Stimulated activated CD8-positive, alpha-beta memory T cell treated with anti-CD3 and anti-CD28 coated beads, Interleukin-12 subunit alpha, Interleukin-12 subunit beta, amount 100 ng/mL, for 4 hours (primary cell): ENCODE data around the gene GORASP2.

Experiments
- DNase-seq: peaks from one replicate; pipeline ENCODE4 v3.0.0-alpha.2; 2020; ENCODE audit warnings: low read depth

Gene GORASP2

GRCh38 chr2:170923799-170924198, 5.3 kb upstream of the GORASP2 start:
- no peak for DNase-seq

GRCh38 chr2:170924969-170925368, 4.1 kb upstream of the GORASP2 start:
- no peak for DNase-seq

DNA sequence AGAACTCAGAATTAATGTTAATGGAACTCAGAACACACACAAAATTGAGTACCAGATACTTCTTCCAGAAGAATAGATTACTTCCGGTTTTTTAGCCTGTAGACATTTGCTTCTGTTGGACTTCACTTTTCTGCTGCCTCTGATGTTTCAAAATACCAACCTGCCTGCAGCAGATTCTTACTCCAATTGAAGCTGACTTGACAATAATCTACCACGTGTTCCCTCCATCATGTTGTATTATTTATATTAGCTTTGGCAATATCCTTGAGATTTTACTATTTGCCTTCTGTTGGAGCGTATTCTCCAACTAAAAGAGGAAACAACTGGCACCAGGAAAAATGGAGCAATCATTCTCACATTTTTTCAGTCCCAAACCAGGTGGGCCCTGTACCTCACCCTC, 3.1 kb upstream of the GORASP2 start:
- DNase-seq, result no peak

- DNase-seq, result no peak
Observed at GRCh38 chr2:170926743-170927297, 2.2 kb upstream of the GORASP2 start.

GRCh38 chr2:170928036-170928823, 823 bp upstream of the GORASP2 start:
- no peak for DNase-seq

DNA sequence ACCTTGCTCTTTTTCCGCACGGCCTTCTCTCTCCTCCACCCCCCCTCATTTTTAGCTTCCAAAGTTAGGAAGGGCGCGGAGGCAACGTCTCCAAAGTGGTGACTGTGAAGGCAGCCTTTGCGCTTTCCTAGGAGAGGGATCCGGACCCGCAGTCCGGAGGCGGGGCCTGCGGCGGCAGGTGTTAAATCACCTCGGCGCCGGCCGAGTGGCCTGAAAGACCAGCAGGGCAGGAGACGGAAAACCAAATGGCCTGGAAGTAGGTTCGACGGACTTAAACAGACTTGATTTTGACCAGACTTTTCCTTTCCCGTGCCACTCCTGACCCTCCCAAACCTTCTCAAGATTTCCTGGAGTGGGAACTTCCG, 615 bp downstream of the GORASP2 start:
- no peak for DNase-seq

- DNase-seq, result peak; percentile 10
Observed at GRCh38 chr2:170930131-170930990, 1.3 kb downstream of the GORASP2 start.

- DNase-seq, result no peak
Observed at GRCh38 chr2:170930991-170931266, 1.9 kb downstream of the GORASP2 start.

GRCh38 chr2:170932166-170932565, 3.1 kb downstream of the GORASP2 start:
- no peak for DNase-seq

DNA sequence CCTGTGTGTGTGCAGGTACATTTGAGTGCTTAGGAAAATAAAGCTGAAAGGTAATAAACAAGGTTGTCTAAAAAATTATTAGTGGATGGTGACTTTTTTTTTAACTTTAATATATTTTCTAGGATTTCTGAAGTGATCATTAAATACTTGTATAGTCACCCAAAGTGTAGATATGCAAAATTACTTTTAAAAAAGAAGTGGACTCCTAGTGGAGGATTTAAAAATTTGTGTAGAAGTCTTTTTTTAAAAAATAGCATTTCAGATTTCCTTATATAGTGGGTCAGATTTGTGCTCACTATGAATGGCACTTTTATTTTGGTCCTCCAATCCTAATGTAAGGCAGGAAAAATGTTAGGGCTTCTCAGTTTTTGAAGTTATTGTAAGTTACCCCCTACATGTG, 3.9 kb downstream of the GORASP2 start:
- DNase-seq, result no peak

DNA sequence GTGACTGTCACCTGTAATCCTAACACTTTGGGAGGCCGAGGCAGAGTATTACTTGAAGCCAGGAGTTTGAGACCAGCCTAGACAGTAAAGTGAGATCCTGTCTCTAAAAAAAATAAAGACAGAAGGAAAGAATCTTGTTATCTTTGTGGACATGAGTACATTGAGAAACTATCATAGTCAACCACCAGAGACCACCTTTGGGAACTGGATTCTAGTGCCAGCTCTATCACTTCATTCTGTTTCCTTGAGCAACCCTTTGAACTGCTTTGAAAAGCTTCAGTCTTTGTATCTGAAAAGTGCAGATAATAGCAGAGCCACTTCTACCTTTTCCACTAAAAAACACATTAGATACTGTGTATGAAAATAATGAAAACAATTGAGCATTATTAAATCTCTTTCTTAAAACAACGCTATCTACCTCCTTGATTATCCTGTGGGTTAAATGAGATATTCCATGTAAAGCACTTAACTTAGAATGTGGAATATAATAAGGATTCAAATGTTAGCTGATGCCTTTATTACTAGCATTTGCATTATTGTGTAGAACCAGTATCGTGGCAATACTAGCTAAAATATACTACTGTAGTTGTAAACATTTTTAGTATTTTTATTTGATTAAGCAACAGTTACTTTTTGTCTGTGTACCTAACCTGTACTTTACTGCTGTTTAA, 8.8 kb downstream of the GORASP2 start:
- DNase-seq, result no peak

DNA sequence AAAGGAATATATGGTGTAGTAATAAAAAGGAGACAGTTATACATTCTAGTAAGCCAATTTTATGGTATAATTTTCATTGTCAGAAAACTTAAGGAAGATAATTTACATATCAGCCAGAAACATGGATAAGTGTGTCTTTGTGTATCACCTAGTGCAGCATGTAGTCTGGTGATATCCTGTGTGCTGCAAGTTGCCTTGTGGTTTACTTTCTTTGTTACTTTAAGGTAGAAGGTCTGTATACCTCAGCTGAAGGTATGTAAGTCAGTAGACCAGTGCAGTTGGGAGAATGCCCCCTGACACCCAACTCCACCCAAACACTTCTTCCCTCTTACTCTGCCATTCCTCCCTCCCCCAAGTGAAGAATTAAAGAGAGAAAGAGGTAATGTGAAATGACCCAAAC, 11.0 kb downstream of the GORASP2 start:
- no peak for DNase-seq

- DNase-seq, result no peak
Observed at GRCh38 chr2:170942615-170943014, 13.6 kb downstream of the GORASP2 start.

DNA sequence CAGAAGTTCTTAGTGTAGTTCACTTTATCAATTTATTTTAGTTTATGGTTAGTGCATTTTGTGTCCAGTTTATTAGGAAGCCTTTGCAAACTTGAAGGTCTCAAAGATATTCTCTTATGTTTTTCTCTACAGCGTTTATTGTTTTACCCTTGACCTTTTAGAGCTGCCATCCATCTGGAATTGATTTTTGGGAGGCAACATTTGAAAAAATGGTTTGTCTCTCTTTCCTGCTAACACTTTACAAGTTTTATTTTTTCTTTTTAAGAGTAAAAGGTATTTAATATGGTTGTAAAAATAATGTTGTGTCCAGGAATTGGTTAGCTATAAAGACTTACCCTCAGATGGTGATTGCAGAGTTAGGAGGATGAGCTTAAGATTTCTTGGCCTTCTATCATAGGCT, 14.0 kb downstream of the GORASP2 start:
- no peak for DNase-seq

DNA sequence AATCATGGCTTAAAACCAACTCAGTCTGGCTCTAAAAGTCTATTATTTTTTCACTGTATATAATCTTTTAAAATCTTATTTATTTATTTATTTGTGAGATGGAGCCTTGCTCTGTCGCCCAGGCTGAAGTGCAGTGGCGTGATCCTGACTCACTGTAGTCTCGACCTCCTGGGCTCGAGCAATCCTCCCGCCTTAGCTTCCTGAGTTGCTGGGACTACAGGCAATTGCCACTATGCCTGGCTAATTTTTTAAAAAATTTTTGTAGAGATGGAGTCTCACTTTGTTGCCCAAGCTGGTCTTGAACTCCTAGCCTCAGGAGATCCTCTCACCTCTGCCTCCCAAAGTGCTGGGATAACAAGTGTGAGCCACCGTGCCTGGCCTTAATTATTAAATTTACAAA, 14.5 kb downstream of the GORASP2 start:
- no peak for DNase-seq

DNA sequence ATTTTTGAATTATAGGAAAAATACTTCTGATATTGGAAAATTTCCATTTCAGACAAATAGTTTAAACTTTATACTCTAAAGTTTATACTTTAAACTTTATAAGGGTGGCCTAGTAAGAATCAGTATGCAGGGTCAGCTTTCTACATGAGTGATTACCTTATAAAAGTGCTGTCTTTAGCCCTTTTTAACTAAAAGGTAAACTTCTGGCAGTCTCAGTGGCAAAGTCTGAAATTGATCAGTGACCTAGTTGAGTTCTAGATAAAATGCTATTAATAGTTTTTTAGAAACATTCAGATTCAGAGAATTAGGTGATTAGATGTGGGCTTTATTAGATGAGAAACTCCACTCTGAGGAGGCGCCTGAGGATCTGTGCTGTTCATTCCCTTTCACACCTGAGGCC, 15.5 kb downstream of the GORASP2 start:
- no peak for DNase-seq

GRCh38 chr2:170949415-170949814, 20.4 kb downstream of the GORASP2 start:
- no peak for DNase-seq

GRCh38 chr2:170950221-170950761, 21.2 kb downstream of the GORASP2 start:
- no peak for DNase-seq

- DNase-seq, result no peak
Observed at GRCh38 chr2:170953941-170954340, 24.9 kb downstream of the GORASP2 start.

DNA sequence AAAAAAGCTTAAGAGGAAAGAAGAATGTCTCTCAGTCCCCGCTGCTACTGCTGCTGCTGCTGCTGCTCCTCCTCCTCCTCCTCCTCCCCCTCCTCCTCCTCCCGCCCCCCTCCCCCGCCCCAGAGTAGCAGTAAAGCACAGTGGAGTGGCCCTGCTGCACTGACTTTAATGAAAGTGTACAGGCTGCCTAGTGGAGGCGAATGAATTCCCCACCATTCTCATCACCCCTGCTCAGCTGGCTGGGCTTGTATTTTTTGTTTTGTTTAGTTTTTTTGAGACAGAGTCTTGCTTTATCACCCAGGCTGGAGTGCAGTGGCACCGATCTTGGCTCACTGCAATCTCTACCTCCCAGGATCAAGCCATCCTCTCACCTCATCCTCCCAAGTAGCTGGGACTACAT, 34.3 kb downstream of the GORASP2 start:
- no peak for DNase-seq

- DNase-seq, result no peak
Observed at GRCh38 chr2:170965446-170966225, 36.6 kb downstream of the GORASP2 start.
